DND-41 (cell line): Measurements from ENCODE around the gene ZBTB18.

Experiments
- ATAC-seq: fragments of 200-7000 bp; cut with Tn5 transposase; 3 replicates; pipeline ENCODE4 v1.9.1; 2021; ENCODE audit warnings: low read depth; ENCODE audit not compliant: insufficient read depth
- DNase-seq: peaks from one replicate; pipeline ENCODE4 v3.0.0-alpha.2; 2020
- H2AFZ ChIP-seq: 2 replicates; pipeline ENCODE4 v1.6.0; 2012; ENCODE audit warnings: low read depth, low read length
- H3K27ac ChIP-seq: 2 replicates; pipeline ENCODE4 v1.5.1; 2012; ENCODE audit warnings: low read length, inconsistent platforms
- H3K27me3 ChIP-seq: fragments of 200-600 bp; sonication (generic); 2 replicates; pipeline ENCODE4 v1.6.0; 2012; ENCODE audit warnings: low read length, mild to moderate bottlenecking, inconsistent platforms; ENCODE audit not compliant: insufficient read depth, poor library complexity
- H3K36me3 ChIP-seq: 2 replicates; pipeline ENCODE4 v1.5.1; 2012; ENCODE audit warnings: low read length, inconsistent platforms; ENCODE audit not compliant: insufficient read depth
- H3K4me1 ChIP-seq: 2 replicates; pipeline ENCODE4 v1.5.1; 2012; ENCODE audit warnings: mild to moderate bottlenecking, low read length; ENCODE audit not compliant: insufficient read depth
- H3K4me2 ChIP-seq: 2 replicates; pipeline ENCODE4 v1.6.0; 2012; ENCODE audit warnings: mild to moderate bottlenecking, moderate library complexity, low read length, inconsistent platforms; ENCODE audit not compliant: insufficient read depth
- H3K4me3 ChIP-seq, 2 experiments: fragments of 200-600 bp in 1 of 2; shearing (Covaris generic) in 1 of 2; 2 replicates each; pipeline ENCODE4 v1.5.1; 2012 to 2016; ENCODE audit warnings: inconsistent platforms in 2 of 2, low read length in 2 of 2, mild to moderate bottlenecking in 2 of 2, low read depth in 1 of 2, moderate library complexity in 1 of 2
- H3K79me2 ChIP-seq: 2 replicates; pipeline ENCODE4 v1.6.0; 2012; ENCODE audit warnings: low read length, inconsistent platforms; ENCODE audit not compliant: insufficient read depth
- H3K9ac ChIP-seq: 2 replicates; pipeline ENCODE4 v1.6.0; 2012; ENCODE audit warnings: low read depth, mild to moderate bottlenecking, inconsistent platforms, low read length, moderate library complexity
- H3K9me3 ChIP-seq: 2 replicates; pipeline ENCODE4 v1.5.1; 2012; ENCODE audit warnings: low read length, moderate library complexity, mild to moderate bottlenecking, inconsistent platforms; ENCODE audit not compliant: insufficient read depth, severe bottlenecking
- H4K20me1 ChIP-seq: 2 replicates; pipeline ENCODE4 v1.6.0; 2012; ENCODE audit warnings: low read length; ENCODE audit not compliant: insufficient read depth
- CTCF ChIP-seq: IDR thresholded peaks from 2 replicates; pipeline ENCODE4 v1.5.1; 2012; ENCODE audit warnings: borderline replicate concordance, low read length, moderate library complexity, mild to moderate bottlenecking; ENCODE audit not compliant: poor library complexity, severe bottlenecking; ENCODE audit errors: extremely low read depth
- EZH2 ChIP-seq: IDR thresholded peaks from 3 replicates; pipeline ENCODE4 v1.6.1; 2012; ENCODE audit warnings: borderline replicate concordance, low read depth, mild to moderate bottlenecking, moderate library complexity, low read length, inconsistent platforms; ENCODE audit not compliant: severe bottlenecking

The ZBTB18 gene

GRCh38 chr1:244084763-244085162, 33.7 kb downstream of the ZBTB18 start:
- Histone ChIP-seq H3K36me3 (no peaks in the 10 kb centered on the region), H3K27me3 (peaks cover 3% of the 10 kb centered on the region), H3K9ac (no peak overlapping the region), H3K9me3 (no peaks in the 10 kb centered on the region), H3K4me1 (no peaks in the 10 kb centered on the region), H4K20me1 (no peaks in the 10 kb centered on the region), H3K4me2 (no peak overlapping the region), H3K79me2 (no peaks in the 10 kb centered on the region), H2AFZ (no peak overlapping the region), H3K4me3 (no peak overlapping the region), H3K27ac (no peak overlapping the region)
- TF ChIP-seq CTCF (no peak), EZH2 (no peak)
- DNase-seq (no peak), ATAC-seq (no peak)

- H2AFZ ChIP-seq, result no peak overlapping the region
- no peak overlapping the region for H3K4me3 ChIP-seq
- no peak for DNase-seq
- H4K20me1 ChIP-seq, result no peaks in the 10 kb centered on the region
- no peak overlapping the region for H3K4me2 ChIP-seq
- no peaks in the 10 kb centered on the region for H3K9me3 ChIP-seq
- H3K9ac ChIP-seq, result no peak overlapping the region
- H3K36me3 ChIP-seq, result no peaks in the 10 kb centered on the region
- ATAC-seq, result no peak
- no peak overlapping the region for H3K27ac ChIP-seq
- peaks cover 3% of the 10 kb centered on the region for H3K27me3 ChIP-seq
- no peaks in the 10 kb centered on the region for H3K4me1 ChIP-seq
- TF ChIP-seq EZH2, result no peak
- TF ChIP-seq CTCF, result no peak
- H3K79me2 ChIP-seq, result no peaks in the 10 kb centered on the region
Observed at GRCh38 chr1:244085891-244086290, 34.8 kb downstream of the ZBTB18 start.

- ATAC-seq (no peak), DNase-seq (no peak)
- H3K79me2 ChIP-seq, result no peaks in the 10 kb centered on the region
- H2AFZ ChIP-seq, result no peak overlapping the region
- H3K4me1 ChIP-seq, result no peaks in the 10 kb centered on the region
- no peak overlapping the region for H3K4me2 ChIP-seq
- no peak overlapping the region for H3K27ac ChIP-seq
- no peak overlapping the region for H3K9ac ChIP-seq
- peaks cover 3% of the 10 kb centered on the region for H3K27me3 ChIP-seq
- TF ChIP-seq CTCF, result no peak
- TF ChIP-seq EZH2, result no peak
- H3K9me3 ChIP-seq, result no peaks in the 10 kb centered on the region
- H3K4me3 ChIP-seq, result no peak overlapping the region
- no peaks in the 10 kb centered on the region for H3K36me3 ChIP-seq
- H4K20me1 ChIP-seq, result no peaks in the 10 kb centered on the region
Observed at GRCh38 chr1:244087021-244087560, 36.0 kb downstream of the ZBTB18 start.

GRCh38 chr1:244087611-244088010, 36.5 kb downstream of the ZBTB18 start:
- no peak for DNase-seq
- H4K20me1 ChIP-seq, result no peaks in the 10 kb centered on the region
- H3K9ac ChIP-seq, result no peak overlapping the region
- H3K36me3 ChIP-seq, result no peaks in the 10 kb centered on the region
- H3K79me2 ChIP-seq, result no peaks in the 10 kb centered on the region
- H3K9me3 ChIP-seq, result no peaks in the 10 kb centered on the region
- H3K27ac ChIP-seq, result no peak overlapping the region
- H2AFZ ChIP-seq, result no peak overlapping the region
- H3K4me1 ChIP-seq, result no peaks in the 10 kb centered on the region
- H3K4me2 ChIP-seq, result no peak overlapping the region
- no peak for ATAC-seq
- H3K27me3 ChIP-seq, result peaks cover 3% of the 10 kb centered on the region
- H3K4me3 ChIP-seq, result no peak overlapping the region
- TF ChIP-seq EZH2 (no peak), CTCF (no peak)
